ENCODE results near the gene RPS6KA4. TPM values are rescaled to one million over a fixed set of nuclear protein-coding genes. Genes with fewer than 3 reads are reported as not detected.

Gene RPS6KA4
- total RNA-seq, 1 donor, result 39.4 TPM

DNA sequence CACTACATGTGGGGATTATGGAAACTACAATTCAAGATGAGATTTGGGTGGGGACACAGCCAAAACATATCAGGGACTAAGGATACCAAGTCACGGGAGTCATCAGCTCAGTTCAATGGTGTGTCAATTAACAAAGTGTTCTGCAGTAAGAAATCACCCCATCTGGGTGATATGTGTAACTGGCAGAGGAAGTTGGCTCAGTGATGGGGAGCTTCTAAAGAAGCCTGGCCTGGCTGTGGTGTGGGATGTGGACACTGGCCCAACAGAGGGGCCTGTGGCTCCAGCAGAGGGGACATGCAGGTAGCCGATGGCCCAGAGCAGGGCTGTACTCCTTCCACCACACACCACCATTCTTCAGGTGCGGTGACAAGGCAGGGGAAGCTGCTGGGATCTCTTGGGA lies 31.6 kb downstream of the RPS6KA4 start:
- TF ChIP-seq CTCF (IDR thresholded peaks at IDR 0.05; ENCODE audit: extremely low read depth, low read depth, low read length), result no peak
- no peak overlapping the region for H2AFZ ChIP-seq (ENCODE audit: low read length)
- DNase-seq (ENCODE audit: insufficient read length, low spot score, missing footprints), result peak; percentile 52
- no peak overlapping the region for H3K4me3 ChIP-seq (ENCODE audit: insufficient read depth, low read length)
- H3K9me3 ChIP-seq (ENCODE audit: low read depth, low read length), result no peaks in the 10 kb centered on the region
- H3K4me2 ChIP-seq (ENCODE audit: insufficient read depth, low read length), result no peak overlapping the region
- H3K36me3 ChIP-seq (ENCODE audit: insufficient read depth, low read length), result no peaks in the 10 kb centered on the region
- H4K20me1 ChIP-seq (ENCODE audit: insufficient read depth, low read length), result no peaks in the 10 kb centered on the region
- no peaks in the 10 kb centered on the region for H3K4me1 ChIP-seq (ENCODE audit: insufficient read depth, low read length)
- H3K27me3 ChIP-seq (ENCODE audit: insufficient read depth, low read length), result peaks cover 27% of the 10 kb centered on the region
- no peaks in the 10 kb centered on the region for H3K79me2 ChIP-seq (ENCODE audit: insufficient read depth, low read length)
- H3K27ac ChIP-seq (ENCODE audit: low read depth, low read length), result no peak overlapping the region

GRCh38 chr11:64391839-64392238 lies 32.9 kb downstream of the RPS6KA4 start:
- Histone ChIP-seq H3K4me1 (ENCODE audit: insufficient read depth, low read length) (no peaks in the 10 kb centered on the region), H4K20me1 (ENCODE audit: insufficient read depth, low read length) (no peaks in the 10 kb centered on the region), H3K9me3 (ENCODE audit: low read depth, low read length) (no peaks in the 10 kb centered on the region), H3K4me2 (ENCODE audit: insufficient read depth, low read length) (no peak overlapping the region), H2AFZ (ENCODE audit: low read length) (no peak overlapping the region), H3K27ac (ENCODE audit: low read depth, low read length) (no peak overlapping the region), H3K4me3 (ENCODE audit: insufficient read depth, low read length) (no peak overlapping the region), H3K79me2 (ENCODE audit: insufficient read depth, low read length) (no peaks in the 10 kb centered on the region), H3K27me3 (ENCODE audit: insufficient read depth, low read length) (peaks cover 27% of the 10 kb centered on the region), H3K36me3 (ENCODE audit: insufficient read depth, low read length) (no peaks in the 10 kb centered on the region)
- TF ChIP-seq CTCF (IDR thresholded peaks at IDR 0.05; ENCODE audit: extremely low read depth, low read depth, low read length), result no peak
- no peak for DNase-seq (ENCODE audit: insufficient read length, low spot score, missing footprints)

- Histone ChIP-seq H4K20me1 (ENCODE audit: insufficient read depth, low read length) (no peaks in the 10 kb centered on the region), H3K27ac (ENCODE audit: low read depth, low read length) (no peak overlapping the region), H3K36me3 (ENCODE audit: insufficient read depth, low read length) (no peaks in the 10 kb centered on the region), H3K4me3 (ENCODE audit: insufficient read depth, low read length) (no peak overlapping the region), H3K9me3 (ENCODE audit: low read depth, low read length) (no peaks in the 10 kb centered on the region), H3K4me1 (ENCODE audit: insufficient read depth, low read length) (no peaks in the 10 kb centered on the region), H2AFZ (ENCODE audit: low read length) (no peak overlapping the region), H3K27me3 (ENCODE audit: insufficient read depth, low read length) (peaks cover 13% of the 10 kb centered on the region), H3K4me2 (ENCODE audit: insufficient read depth, low read length) (no peak overlapping the region), H3K79me2 (ENCODE audit: insufficient read depth, low read length) (no peaks in the 10 kb centered on the region)
- peak; percentile 51 for DNase-seq (ENCODE audit: insufficient read length, low spot score, missing footprints)
- TF ChIP-seq CTCF (IDR thresholded peaks at IDR 0.05; ENCODE audit: extremely low read depth, low read depth, low read length), result no peak
Observed at GRCh38 chr11:64395545-64396078, 36.6 kb downstream of the RPS6KA4 start.

GRCh38 chr11:64396079-64396591 lies 37.2 kb downstream of the RPS6KA4 start:
- no peaks in the 10 kb centered on the region for H3K4me1 ChIP-seq (ENCODE audit: insufficient read depth, low read length)
- no peaks in the 10 kb centered on the region for H4K20me1 ChIP-seq (ENCODE audit: insufficient read depth, low read length)
- no peak for TF ChIP-seq CTCF (IDR thresholded peaks at IDR 0.05; ENCODE audit: extremely low read depth, low read depth, low read length)
- no peaks in the 10 kb centered on the region for H3K9me3 ChIP-seq (ENCODE audit: low read depth, low read length)
- DNase-seq (ENCODE audit: insufficient read length, low spot score, missing footprints), result peak; percentile 77
- no peak overlapping the region for H3K27ac ChIP-seq (ENCODE audit: low read depth, low read length)
- H3K4me3 ChIP-seq (ENCODE audit: insufficient read depth, low read length), result no peak overlapping the region
- no peak overlapping the region for H3K4me2 ChIP-seq (ENCODE audit: insufficient read depth, low read length)
- no peaks in the 10 kb centered on the region for H3K79me2 ChIP-seq (ENCODE audit: insufficient read depth, low read length)
- peaks cover 18% of the 10 kb centered on the region for H3K27me3 ChIP-seq (ENCODE audit: insufficient read depth, low read length)
- peak overlapping the region; percentile 35 for H2AFZ ChIP-seq (ENCODE audit: low read length)
- no peaks in the 10 kb centered on the region for H3K36me3 ChIP-seq (ENCODE audit: insufficient read depth, low read length)

All from osteoblast (primary cell).